Activated T-cell treated with anti-CD3 and anti-CD28 coated beads, Interleukin-2, amount 50 U/mL, for 48 hours (primary cell): ENCODE measurements around the gene MAN2C1.
"Not testable (repeated sequence)": the region's sequence is repeated elsewhere in the genome, so short reads cannot be mapped to it uniquely, and the experiment has no call there.

Experiments used
- DNase-seq, 2 experiments: peaks; one replicate each; pipeline ENCODE4 v3.0.0-alpha.2; 2020

MAN2C1 gene

DNA sequence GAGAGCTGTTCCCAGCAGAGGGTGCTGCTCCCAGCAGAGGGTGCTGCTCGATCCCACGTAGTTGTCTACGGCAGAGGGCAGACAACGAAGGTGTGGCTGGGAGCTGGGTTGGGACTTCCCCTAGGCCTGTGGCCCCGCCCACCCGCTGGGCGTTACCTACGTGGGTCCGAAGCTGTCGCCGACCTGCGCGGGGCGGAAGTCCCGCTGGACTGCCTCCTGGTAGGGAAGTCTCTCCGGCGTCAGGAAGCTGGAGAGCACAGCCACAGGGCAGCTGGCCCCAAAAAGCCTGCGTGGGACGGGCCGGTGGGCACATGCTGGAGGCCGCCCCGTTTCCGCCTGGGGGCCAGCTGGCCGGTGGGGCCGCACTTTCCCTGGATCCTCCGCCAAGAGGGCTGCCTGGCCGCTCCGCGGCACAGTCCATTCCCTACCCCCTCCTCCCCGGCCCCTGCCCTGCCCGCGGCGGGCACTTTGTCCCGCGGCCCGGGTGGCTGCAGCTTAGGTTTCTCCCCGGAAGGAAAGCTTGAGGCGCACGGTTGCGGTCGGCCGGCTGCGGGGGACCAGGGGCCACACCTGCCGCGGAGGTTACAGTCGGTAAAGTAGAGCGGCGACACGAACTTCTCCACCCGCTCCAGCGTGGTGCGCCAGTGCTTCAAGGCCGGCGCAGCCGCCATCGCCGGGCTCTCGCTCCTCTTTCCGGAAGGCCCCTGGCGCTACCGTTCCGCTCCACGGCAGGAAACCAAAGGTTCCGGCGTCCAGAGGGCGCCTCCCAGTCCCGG, at the start of gene MAN2C1:
TSS of gene MAN2C1 (minus strand) at position 695 of the 776 bp plus-strand sequence. CDS start at position 671, 24 bp downstream.
- peak; percentile 95 to 97 for DNase-seq

DNA sequence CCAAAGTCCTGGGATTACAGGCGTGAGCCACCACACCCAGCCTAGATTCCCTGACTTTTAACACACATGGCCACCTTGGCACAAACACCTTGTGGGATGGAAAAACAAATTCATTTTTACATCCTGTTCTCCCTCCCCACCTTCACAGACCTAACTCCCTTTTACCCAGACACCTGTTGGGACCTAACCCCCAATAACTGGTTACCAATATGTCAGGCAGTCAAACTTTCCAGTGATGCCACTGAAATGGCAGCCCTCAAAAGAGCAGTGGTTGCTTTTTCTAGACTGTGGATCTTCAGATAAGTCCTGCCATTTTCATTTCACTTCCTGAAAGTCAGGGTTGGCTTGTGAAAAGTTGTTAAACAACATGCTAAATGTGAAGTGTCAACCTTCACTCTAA, 48.2 kb upstream of the MAN2C1 start:
- DNase-seq = no peak

DNA sequence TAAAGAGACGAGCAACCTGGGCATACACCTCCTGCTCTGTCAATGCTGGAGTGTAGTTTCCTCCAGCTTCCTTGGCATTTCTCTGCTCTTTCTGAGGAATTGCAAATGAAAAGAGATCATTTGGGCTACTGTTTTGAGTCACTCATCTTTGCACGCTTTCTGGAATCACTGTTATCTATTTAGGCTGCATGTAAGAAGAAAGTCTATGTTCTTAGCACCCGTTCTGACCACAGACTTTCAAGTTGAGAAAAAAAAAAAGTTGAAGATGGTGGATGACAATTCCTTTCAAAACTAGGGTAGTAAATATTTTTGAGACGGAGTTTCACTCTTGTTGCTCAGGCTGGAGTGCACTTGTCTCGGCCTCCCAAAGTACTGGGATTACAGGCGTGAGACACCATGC, 41.8 kb upstream of the MAN2C1 start:
- DNase-seq = no peak

DNA sequence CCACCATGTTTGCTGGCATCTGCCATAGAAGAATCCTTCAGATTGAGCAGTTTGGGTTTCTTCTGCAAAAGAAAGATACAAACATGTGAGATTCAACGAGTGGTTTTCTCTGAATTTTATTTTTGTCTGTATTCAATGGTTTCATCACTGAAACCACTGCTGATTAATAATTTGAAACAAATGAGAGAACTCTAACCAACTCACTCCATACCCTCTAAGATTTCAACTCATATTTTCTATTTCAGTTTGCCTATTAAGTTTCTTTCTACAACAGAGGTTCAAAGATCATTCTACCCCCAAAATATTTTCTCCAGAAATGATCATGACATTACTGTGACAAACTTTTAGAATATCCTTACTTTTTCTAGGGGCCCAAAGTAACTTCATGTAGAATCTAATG, 38.7 kb upstream of the MAN2C1 start:
- DNase-seq = no peak

DNA sequence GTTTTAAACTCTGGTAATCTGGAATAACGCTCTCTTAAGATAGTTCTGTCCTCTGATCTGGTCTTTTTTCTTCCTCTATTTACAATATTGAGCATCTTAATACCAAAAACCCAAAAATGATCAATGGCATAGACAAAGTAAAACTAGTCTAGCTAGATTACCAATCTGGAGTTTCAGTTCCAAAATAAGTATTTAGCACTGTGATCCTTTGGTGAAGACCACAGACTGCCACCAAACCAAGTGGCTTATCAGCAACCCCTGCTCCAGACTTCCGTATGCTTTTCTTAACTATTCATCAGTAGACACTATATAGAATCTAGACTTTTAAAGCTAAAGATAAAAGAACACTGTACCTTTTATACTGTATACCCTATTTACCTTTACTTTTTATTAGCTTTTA, 35.5 kb upstream of the MAN2C1 start:
- DNase-seq = no peak

DNA sequence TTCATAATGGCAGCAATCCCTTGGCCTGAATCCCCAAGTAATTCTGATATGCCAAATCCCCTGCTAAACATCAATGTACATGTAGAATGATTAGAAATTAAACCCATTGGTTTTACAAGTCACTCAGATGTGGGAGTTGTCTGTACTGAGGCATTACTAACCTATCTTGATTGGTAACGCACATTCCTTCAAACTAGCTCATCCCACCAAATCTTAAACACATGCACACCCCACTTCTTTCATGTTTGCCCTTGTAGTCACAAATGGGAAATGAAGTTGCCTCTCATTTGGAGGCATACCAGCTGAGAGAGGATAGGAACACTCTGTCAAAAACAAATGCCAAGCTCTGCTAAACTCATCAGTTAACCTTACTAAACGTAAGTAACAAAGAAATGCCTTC, 29.1 kb upstream of the MAN2C1 start:
- no peak for DNase-seq

DNA sequence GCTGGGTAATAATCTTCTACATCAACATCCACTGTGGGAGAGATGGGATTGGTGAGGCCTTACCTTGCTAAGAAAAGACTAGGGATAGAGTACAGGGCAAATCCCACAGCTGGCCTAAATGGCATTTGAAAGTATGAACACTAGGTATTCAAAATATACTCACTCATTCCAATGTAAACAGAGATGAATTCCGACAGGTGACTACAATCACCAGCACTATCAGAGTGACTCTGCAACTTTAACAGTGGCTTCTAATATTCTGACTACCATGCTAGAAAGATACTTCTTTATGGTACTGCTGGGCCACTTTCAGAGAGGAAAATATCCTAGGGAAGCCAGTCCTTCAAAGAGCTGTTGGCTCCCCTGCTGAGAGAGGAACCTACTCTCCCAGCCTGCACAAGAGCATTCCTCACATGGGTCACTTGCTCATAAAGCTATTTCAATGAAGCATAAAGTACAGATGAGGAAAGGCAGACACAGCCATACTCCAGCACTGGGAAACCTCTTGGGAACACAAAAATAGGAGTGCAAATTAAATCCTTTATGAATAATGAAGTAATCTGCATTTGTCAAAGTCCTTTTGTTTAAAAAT, 21.5 kb upstream of the MAN2C1 start:
- DNase-seq = no peak

DNA sequence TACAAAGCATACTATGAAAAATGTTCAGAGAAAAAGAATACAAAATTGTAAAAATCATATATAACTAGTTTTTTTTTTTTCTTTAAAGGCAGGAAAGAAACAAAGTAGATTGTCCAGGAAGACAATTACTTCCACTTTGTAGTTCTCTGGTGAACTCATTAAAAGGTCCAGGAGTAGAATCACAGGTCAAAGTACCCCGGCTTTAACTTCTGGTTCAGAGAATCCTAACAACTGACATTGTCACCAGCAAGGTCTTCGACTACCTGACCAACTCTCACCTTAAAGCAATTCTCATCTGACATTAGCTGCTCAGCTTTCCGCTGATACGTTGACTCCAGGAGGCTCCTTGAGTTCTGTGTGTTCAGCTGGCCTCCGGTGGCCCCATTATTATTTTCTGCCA, 15.6 kb upstream of the MAN2C1 start:
- not testable (repeated sequence) for DNase-seq

DNA sequence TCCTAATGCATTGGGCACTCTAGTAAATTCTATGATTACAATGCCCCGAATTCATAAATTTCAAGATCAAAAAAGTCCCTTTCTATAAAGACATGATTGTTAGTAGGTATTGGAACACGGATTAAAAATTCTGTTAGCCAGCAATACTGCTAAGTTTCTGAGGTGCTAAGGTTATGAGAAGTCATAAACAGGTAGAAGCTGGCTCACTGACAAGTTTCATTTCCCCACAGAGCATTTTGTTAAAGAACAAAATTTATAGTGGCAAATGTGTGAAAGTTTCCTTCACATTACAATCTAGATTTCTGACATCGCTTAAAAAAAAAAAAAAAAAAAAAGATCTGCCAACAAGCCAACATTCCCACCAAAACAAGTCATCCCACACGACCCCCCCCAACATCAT, 12.4 kb upstream of the MAN2C1 start:
- no peak for DNase-seq

DNA sequence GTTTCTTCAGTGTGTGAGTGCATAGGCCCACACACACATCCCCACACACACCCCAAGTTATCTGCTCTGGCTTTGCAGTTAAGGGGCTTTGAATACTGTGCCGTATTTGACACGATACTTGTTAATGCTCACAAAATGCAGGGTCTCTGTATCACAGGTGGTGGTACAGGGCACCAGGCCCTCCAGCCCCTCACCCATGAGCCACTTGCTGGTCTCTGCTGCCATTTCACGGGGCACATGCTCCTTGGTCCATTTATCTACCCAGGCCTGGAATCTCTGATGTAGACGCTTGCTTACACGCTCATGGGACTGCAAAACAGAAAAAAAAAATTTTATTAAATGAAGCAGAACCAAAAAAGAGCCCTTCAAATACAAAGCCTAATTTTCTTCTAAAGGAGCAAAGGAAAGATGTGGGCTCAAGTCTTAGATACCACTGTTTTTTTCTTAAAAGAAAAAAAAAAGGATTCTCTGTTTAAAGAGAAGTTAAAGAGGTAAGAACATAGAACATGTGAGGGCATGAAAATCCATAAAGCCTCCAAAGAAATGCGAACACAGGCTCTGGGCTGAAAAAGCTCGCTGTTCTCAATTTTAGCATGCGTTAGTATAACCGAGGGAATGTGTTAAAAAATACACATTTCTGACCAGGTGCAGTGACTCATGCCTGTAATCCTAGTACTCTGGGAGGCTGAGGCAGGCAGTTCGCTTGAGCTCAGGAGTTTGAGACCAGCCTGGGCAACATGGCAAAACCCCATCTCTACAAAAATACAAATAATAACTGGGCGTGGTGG, 3.7 kb upstream of the MAN2C1 start:
- no peak for DNase-seq

DNA sequence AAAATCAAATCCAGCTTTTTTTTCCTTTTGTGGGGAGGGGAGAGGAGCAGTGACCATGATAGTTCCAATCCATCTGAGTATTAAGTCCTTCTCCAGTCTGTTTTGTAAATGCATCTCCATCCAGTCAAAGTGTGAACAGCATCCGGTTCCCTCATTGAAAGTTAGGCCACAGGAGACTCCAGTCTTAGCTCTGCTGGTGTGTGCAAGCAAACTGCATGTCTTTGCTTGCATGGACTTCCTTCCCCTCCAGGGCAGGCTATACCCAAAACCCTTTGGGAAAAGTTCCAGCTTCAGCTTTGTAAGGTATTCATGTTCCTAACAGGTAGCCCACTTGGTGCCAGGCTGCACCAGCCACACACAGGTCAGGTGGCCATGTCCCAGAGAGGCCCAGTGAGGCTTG, 3.1 kb upstream of the MAN2C1 start:
- DNase-seq = no peak

DNA sequence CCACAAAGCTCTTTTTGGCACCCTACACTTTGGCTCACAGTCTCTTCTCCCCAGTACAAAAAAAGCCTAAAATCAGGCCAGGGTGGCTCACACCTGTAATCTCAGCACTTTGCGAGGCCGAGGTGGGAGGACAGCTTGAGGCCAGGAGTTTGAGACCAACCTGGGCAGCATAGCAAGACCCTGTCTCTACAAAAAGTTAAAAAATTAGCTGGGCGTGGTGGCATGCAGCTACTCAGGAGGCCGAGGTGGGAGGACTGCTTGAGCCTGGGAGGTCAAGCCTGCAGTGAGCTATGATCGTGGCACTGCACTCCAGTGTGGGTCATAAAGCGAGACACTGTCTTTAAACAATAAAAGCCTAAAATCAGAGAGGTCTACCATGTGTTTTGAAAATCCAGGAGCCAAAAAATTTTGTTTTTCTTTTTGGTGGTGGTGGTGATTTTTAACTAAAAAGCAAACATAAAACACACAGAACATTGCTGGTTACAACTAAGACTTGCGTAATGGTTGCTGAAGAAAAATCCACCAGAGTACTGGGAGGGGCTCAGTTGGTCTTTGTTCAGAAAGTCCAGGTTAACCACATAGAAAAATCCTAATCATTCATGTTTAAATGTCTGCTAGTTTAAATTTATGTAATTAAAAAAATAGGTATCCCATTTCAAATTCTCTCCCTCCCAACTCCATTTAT, 1.6 kb upstream of the MAN2C1 start:
- no peak for DNase-seq

DNA sequence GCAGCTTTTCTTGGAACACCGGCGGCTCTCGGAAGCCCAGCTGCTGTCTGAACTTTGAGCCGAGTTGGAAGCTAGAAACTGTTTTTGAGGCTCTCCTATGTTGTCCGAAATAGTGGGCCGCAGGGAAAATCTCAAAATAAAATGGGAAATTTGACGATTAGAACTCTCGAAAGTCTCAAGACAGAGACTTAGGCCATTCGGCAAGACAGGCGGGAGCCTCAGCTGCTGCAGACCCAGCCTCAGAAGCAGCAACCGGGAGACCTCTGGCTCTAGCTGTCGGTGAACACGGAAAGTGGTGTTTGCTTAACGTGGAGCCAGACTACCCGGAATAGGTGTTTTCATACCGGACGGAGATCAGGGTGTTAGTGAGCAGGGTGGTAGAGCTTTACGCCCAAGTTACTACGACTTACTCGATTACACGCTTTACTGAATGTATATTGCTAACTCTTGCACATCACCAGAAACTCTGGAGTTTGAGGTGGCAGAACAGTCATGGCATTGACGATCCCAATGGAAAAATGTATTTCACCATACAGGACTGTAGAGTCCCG, 357 bp upstream of the MAN2C1 start:
- DNase-seq = no peak

DNA sequence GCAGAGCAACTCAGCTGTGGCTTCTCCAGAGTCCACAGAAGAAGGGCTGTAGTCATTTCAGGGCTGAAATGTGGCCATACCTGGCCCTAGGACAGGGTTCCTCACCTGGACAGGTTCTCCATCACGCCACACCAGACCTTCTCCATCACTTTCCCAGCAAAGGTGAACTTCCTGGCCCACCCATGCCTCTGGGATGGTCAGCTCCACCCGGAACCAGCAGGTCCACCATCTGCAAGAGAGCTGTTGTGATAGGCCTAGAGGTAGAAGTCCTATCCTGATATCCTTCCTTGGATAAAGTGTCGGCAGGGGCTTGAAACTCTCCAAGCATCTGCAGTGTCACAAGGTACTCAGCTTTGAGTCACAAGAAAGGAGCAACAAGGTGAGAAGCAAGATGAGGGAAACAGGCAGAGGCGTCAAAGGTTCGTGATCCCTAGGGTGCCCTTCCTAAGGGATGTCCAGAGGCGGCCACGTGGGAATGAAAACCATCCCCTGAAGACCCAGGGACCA, 948 bp downstream of the MAN2C1 start:
- DNase-seq = no peak

DNA sequence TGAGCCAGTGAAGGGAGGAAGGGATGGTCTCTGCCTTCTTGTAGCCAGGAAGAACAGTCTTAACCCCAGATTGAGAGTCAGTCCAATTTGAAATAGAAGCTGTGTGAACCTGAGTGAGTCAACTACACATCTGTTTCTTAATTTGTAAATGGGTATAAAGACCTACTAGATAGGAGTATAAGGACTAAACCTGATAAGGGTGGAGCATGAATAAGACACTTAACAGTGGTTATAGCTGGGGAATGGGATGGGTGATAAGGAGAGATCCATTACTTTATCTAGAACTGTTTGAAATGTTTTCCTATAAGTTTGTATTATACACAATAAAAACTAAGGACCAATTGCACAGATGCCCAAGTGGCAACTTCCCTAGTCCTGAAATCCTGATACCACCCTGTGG, 1.4 kb downstream of the MAN2C1 start:
- no peak for DNase-seq

DNA sequence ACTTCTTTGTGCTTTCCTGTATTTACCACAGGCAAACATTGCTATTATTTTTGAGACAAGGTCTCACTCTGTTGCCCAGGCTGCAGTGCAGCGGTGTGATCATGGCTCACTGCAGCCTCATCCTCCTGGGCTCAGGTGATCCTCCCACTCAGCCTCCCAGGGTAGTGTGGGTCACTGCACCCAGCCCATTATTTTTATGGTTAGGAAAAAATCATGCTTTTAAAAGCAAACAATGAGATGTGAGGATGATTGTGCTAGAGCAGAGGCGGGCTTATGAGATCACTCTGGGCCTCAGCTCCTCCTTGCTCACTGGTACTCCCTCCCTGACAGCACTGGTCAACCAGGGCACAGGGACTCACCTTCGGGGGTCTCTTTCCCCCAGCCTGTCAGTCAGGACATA, 2.2 kb downstream of the MAN2C1 start:
- no peak for DNase-seq

DNA sequence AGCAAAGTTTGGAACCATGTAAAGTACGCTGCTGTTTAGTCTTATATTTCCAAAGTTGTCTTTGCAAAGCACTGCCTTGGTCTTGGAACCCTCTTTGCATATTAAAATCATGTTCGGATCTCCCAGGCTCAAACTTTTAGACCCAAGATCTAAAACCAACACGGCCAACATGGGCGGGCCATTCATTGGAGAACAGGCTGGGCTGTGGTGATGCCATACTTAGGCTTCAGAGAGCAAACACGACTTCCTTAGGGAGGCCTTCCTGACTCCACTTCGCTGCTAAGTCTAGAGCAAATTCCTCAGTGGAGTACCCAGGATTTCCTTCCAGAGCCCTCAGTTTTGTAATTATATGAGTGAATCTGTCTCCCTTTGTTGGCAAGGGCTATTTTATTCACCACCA, 3.5 kb downstream of the MAN2C1 start:
- DNase-seq = no peak

DNA sequence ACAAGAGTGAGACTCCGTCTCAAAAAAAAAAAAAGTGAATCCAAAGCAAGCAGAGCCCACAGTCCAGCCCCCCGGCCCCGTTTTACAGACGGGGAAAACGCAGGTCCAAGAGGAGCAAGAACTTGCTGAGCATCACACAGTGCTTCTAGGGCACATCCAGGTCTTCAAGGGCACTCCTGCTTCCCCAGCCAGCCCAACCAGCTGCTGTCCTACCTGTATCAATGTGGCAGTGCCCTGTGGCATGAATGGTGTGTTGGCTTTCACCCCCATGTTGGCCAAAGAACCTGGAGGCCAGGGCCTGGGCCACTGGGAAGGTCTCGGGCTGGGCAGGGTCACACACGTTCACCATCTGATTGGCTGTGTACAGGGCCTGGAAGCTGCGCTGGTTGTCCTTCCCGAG, 4.6 kb downstream of the MAN2C1 start:
- DNase-seq = no peak

DNA sequence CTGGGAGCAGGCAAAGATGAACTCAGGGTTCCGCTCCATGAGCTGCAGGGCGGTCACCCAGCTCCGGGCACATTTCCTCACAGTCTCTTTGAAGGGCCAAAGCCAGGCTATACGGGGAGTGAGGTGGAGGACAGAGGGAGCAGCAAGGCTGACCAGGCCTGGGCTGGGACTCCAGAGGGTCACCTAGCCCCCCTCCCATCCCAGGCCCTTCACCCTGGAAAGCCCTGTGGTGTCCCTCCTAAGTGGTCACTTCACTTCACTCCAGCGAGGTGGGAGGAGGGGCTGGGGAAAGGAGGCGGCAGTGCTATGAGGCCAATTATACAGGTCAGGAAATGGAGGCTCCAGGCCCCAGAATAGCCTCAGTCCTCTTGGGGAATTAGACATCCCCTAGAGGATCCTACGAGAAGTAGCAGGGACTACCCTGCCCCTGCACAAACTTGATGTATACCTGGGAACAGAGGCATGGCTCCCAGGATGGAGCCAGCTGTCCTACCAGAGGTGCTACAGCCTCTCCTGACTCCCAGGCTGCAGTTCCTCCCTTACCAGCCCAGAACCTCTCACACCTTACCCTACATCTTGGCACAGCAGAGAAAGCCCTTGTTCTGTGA, 5.7 kb downstream of the MAN2C1 start:
- DNase-seq = no peak

DNA sequence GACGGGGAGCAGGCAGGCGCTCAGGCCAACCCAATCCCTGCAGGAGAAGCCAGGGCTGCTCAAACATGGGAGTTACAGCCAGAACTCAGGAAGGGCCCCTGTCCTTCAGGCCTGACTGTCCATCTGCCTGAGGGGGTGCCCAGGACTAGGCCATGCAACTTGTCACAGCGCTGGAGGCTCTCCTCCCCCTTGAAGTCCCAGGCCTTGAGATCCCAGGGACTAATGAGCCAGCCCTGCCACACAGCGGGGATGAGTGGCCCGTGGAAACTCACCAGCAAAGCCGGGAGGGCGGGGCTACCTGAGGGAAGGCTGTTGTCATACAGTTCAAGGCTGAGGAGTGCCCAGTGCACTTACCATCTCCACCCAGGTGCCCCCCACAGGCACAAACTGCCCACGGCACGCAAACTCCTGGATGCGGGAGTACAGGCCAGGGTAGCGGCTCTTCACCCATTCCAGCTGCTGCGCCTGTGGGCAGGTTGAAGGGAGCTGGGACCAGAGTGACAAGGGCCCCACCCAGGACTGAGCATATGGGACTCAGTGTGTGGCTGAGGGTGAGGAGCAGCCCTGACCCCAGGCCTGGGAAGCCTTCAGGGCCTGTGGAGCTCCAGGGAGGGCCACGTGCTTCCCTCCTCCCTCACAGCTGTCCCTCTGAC, 6.3 kb downstream of the MAN2C1 start:
- DNase-seq = no peak

DNA sequence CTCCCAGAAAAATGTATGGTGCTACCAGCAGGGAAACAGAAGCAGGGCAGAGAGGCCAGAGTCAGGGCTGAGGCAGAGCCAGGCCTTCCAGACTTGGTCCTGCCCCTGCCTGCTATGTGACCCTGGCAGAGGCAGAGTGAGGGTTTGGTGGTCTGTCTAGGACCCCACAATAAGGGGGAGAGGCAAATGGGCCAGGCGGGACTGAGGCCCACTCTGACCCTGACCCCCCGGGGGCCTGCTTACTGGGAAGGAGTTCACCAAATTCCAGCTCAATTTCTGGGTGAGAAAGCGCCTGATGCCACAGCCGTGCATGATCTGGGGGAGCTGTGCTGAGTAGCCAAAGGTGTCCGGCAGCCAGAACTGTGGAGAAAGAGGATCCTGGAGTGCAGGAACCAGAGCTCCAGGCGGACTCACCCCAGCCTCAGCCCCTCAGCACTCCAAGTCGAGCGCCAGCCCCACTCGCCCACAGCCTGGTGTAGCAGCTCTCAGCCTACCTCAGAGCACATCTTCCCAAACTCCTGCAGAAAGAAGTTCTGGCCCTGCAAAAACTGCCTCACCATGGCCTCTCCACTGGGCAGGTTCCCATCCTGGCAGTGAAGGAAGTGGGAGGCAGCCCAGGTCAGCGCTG, 6.9 kb downstream of the MAN2C1 start:
- DNase-seq = no peak
